Tibial nerve (tissue), 4 donors: ENCODE results near the gene SOS1.

ENCODE experiments used
- EP300 ChIP-seq, 2 donors: sonication (generic); formaldehyde crosslinking; IDR thresholded peaks; one replicate each; pipeline ENCODE4 v1.6.1; 2017; ENCODE audit warnings: antibody characterized with exemption in 2 of 2, mild to moderate bottlenecking in 1 of 2
- POLR2A ChIP-seq, 2 donors: fragments of 450-650 bp; IDR thresholded peaks; one replicate each; pipeline ENCODE4 v1.6.1; 2017; ENCODE audit warnings: antibody characterized with exemption in 2 of 2, mild to moderate bottlenecking in 2 of 2, moderate library complexity in 2 of 2
- TF ChIP-seq, protein P1 (sequence below), 5 experiments: fragments of 200-600 bp in 3 of 5; fragments of 450-650 bp in 2 of 5; sonication (generic) in 3 of 5; IDR thresholded peaks; one replicate each; pipeline ENCODE4 v1.5.1; 2016 to 2019; ENCODE audit warnings: antibody characterized with exemption in 5 of 5, mild to moderate bottlenecking in 3 of 5, moderate library complexity in 2 of 5

DNA sequence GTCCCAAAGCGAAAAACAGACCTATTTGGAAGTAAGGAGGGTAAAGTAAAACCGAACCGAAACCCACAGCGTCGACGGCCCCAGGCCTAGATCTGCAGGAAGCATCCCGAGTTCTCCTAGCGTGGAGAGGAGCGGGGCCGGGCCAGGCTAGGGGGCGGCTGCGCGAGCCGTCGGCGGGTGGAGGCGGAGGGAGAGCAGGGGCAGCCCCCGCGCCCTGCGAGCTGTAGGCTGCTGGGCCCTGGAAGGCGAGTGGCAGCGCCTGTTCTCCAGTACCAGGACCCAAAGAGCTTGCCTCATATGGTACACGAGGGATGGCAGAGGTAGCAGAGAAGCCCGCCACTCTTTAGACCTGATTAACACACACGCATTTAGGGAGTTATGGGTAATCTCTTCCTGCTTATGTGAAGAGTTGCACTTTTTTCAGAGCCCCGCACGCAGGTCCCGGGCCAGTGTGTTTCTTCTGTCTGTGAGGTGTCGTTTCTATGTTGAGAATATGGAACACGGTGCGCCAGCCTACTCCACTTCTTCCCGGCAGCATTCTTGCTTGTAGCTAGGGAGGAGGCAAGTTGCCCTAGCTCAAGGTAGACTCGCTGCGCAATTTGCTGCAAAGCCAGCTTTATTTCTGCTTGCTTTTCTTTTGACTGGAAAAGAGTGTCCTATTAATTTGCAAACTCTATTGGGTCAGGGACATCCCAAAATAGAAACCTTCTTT is 160.1 kb downstream of the SOS1 start:
- TF ChIP-seq, protein P1, sequence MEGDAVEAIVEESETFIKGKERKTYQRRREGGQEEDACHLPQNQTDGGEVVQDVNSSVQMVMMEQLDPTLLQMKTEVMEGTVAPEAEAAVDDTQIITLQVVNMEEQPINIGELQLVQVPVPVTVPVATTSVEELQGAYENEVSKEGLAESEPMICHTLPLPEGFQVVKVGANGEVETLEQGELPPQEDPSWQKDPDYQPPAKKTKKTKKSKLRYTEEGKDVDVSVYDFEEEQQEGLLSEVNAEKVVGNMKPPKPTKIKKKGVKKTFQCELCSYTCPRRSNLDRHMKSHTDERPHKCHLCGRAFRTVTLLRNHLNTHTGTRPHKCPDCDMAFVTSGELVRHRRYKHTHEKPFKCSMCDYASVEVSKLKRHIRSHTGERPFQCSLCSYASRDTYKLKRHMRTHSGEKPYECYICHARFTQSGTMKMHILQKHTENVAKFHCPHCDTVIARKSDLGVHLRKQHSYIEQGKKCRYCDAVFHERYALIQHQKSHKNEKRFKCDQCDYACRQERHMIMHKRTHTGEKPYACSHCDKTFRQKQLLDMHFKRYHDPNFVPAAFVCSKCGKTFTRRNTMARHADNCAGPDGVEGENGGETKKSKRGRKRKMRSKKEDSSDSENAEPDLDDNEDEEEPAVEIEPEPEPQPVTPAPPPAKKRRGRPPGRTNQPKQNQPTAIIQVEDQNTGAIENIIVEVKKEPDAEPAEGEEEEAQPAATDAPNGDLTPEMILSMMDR (IDR thresholded peaks at IDR 0.05): no peak
- TF ChIP-seq EP300 (IDR thresholded peaks at IDR 0.05) (no peak), POLR2A (IDR thresholded peaks at IDR 0.05) (no peak)
